Kidney glomerular epithelial cell (primary cell): ENCODE measurements around the gene XIST.
"Not testable (repeated sequence)": the region's sequence is repeated elsewhere in the genome, so short reads cannot be mapped to it uniquely, and the experiment has no call there.

ENCODE experiments used
- DNase-seq: peaks from one replicate; lab custom pipeline; 2025; lab: John Stamatoyannopoulos, UW

XIST gene

GRCh38 chrX:73799888-73800287 lies 52.6 kb downstream of the XIST start:
- DNase-seq = no peak

DNA sequence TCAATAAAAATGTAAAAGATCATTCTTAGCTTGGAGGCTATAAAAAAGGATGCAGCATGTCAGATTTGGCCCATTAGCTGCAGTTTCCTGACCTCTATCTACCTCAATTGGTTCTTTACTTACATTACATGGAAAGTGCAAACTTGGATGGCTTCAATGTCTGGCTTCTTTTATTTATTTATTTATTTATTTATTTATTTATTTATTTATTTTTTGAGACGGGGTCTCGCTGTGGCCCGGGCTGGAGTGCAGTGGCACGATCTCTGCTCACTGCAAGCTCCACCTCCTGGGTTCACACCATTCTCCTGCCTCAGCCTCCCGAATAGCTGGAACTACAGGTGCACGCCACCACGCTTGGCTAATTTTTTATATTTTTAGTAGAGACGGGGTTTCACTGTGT lies 60.0 kb downstream of the XIST start:
- DNase-seq = not testable (repeated sequence)

GRCh38 chrX:73785493-73785892 lies 67.0 kb downstream of the XIST start:
- DNase-seq = no peak
